Transverse colon (tissue), 4 donors: ENCODE measurements around the gene FGFR2. TPM values are rescaled to one million over a fixed set of nuclear protein-coding genes. Genes with fewer than 3 reads are reported as not detected.

Experiments used
- DNase-seq: peaks from one replicate; pipeline ENCODE4 v3.0.0-alpha.2; 2019
- H3K27ac ChIP-seq, 4 donors: fragments of 200-600 bp; sonication (generic); 2 replicates each; pipeline ENCODE4 v1.5.1; 2016 to 2018; ENCODE audit warnings: inconsistent platforms in 4 of 4
- H3K27me3 ChIP-seq: fragments of 200-600 bp; sonication (generic); 2 replicates; pipeline ENCODE4 v1.5.1; 2017; ENCODE audit warnings: inconsistent platforms
- H3K36me3 ChIP-seq, 4 donors: fragments of 200-600 bp; sonication (generic); 2 replicates each; pipeline ENCODE4 v1.5.1; 2017 to 2019; ENCODE audit warnings: inconsistent platforms in 4 of 4
- H3K4me1 ChIP-seq, 4 donors: fragments of 200-600 bp; sonication (generic); 2 replicates each; pipeline ENCODE4 v1.5.1; 2017 to 2020; ENCODE audit warnings: inconsistent platforms in 4 of 4
- H3K4me3 ChIP-seq, 4 donors: fragments of 200-600 bp; sonication (generic); 1 replicate in 1 of 4; 2 replicates in 3 of 4; pipeline versions ENCODE4 v1.5.1 to v1.6.1; 2017 to 2019; ENCODE audit warnings: inconsistent platforms in 4 of 4
- H3K9me3 ChIP-seq, 2 donors: fragments of 200-600 bp; sonication (generic); 2 replicates each; pipeline ENCODE4 v1.5.1; 2017 to 2019; ENCODE audit warnings: inconsistent platforms in 2 of 2
- CTCF ChIP-seq, 5 experiments: fragments of 200-600 bp in 3 of 5; fragments of 450-650 bp in 2 of 5; sonication (generic) in 3 of 5; IDR thresholded peaks; 1 replicate in 2 of 5; 2 replicates in 3 of 5; pipeline ENCODE4 v1.5.1; 2016 to 2017; ENCODE audit warnings: antibody characterized with exemption in 5 of 5, inconsistent platforms in 3 of 5, mild to moderate bottlenecking in 2 of 5, moderate library complexity in 1 of 5
- EP300 ChIP-seq: sonication (generic); formaldehyde crosslinking; IDR thresholded peaks from one replicate; pipeline ENCODE4 v1.6.1; 2017; ENCODE audit warnings: antibody characterized with exemption, low read depth
- POLR2A ChIP-seq: fragments of 450-650 bp; IDR thresholded peaks from one replicate; pipeline ENCODE4 v1.6.1; 2016; ENCODE audit warnings: antibody characterized with exemption, mild to moderate bottlenecking, moderate library complexity
- POLR2AphosphoS5 ChIP-seq, 3 donors: sonication (generic); formaldehyde crosslinking; IDR thresholded peaks; one replicate each; pipeline ENCODE4 v1.6.1; 2016; ENCODE audit warnings: antibody characterized with exemption in 3 of 3
- WGBS, 2 donors: methylation state at CpG; one replicate each; pipeline ENCODE4 v1.1.5; 2018; ENCODE audit warnings: low coverage in 1 of 2; 5-methylcytosine and 5-hydroxymethylcytosine counted together
- in situ Hi-C, 4 donors: fragments of 200-750 bp; cut with MboI; loops; one replicate each; pipeline versions ENCODE4 v1.15.0 to v1.15.1; 2017; ENCODE audit warnings: low sequenced_read_pairs in 3 of 4, low pct_ligation_motif_present in 1 of 4, low pct_unique_long_range_greater_than_20kb in 1 of 4
- intact Hi-C: fragments of 100-400 bp; cut with DNase I; formaldehyde crosslinking; loops from one replicate; pipeline ENCODE4 v1.15.1; 2023; ENCODE audit warnings: low total_unique reads
- total RNA-seq, 4 donors: library from RNA; depleted of rRNA; stranded (reverse); fragments of >200 nt; gene quantifications; one replicate each; pipeline ENCODE4 v1.1.0, GENCODE V29; 2016

FGFR2 gene
- total RNA-seq, 4 donors from 2014 or later: 30.3 to 114 (median 87.9) TPM

- intact Hi-C loops: no loop called here
- no peaks in the 10 kb centered on the region for H3K9me3 ChIP-seq
- H3K27ac ChIP-seq: no peak overlapping the region
- H3K4me3 ChIP-seq: no peak overlapping the region
- WGBS, 2 donors: 85% methylated on average over 2 of the region's 2 CpGs; no CpG with 5 or more reads in 1 of the 2 donors
- TF ChIP-seq POLR2A: no peak
- no peak for TF ChIP-seq CTCF (IDR thresholded peaks at IDR 0.05)
- TF ChIP-seq POLR2AphosphoS5 (IDR thresholded peaks at IDR 0.05): no peak
- TF ChIP-seq EP300: no peak
- no peak for DNase-seq
- H3K4me1 ChIP-seq: peaks cover 5 to 36% (median 21%) of the 10 kb centered on the region in 4 donors
- no peaks in the 10 kb centered on the region for H3K36me3 ChIP-seq
- no peaks in the 10 kb centered on the region for H3K27me3 ChIP-seq
- in situ Hi-C loops: no loop called here
These were observed 30.0 kb downstream of the FGFR2 start for GRCh38 chr10:121568275-121568674.

GRCh38 chr10:121567569-121567968, 30.7 kb downstream of the FGFR2 start:
- intact Hi-C loops (no loop called here), in situ Hi-C loops (no loop called here)
- peaks cover 5 to 29% (median 16%) of the 10 kb centered on the region in 4 donors for H3K4me1 ChIP-seq
- H3K4me3 ChIP-seq: no peak overlapping the region
- TF ChIP-seq CTCF (IDR thresholded peaks at IDR 0.05): no peak
- peaks cover 0 to 4% (median 0%) of the 10 kb centered on the region in 4 donors for H3K36me3 ChIP-seq
- WGBS, 2 donors: 59 to 100% methylated on average over 1 to 8 of the region's 8 CpGs
- DNase-seq: peak; percentile 18
- no peaks in the 10 kb centered on the region for H3K9me3 ChIP-seq
- no peak overlapping the region for H3K27ac ChIP-seq
- no peaks in the 10 kb centered on the region for H3K27me3 ChIP-seq

- no peak for DNase-seq
- Histone ChIP-seq H3K36me3 (peaks cover 0 to 4% (median 0%) of the 10 kb centered on the region in 4 donors), H3K4me1 (peaks cover 5 to 21% (median 12%) of the 10 kb centered on the region in 4 donors), H3K4me3 (no peak overlapping the region), H3K27me3 (no peaks in the 10 kb centered on the region), H3K27ac (no peak overlapping the region), H3K9me3 (no peaks in the 10 kb centered on the region)
- in situ Hi-C loops (no loop called here), intact Hi-C loops (no loop called here)
- 85 to 100% methylated on average over 2 to 6 of the region's 6 CpGs for WGBS, 2 donors
- TF ChIP-seq EP300: no peak
- TF ChIP-seq POLR2A: no peak
- TF ChIP-seq CTCF (IDR thresholded peaks at IDR 0.05): no peak
- TF ChIP-seq POLR2AphosphoS5 (IDR thresholded peaks at IDR 0.05): no peak
These were observed 31.5 kb downstream of the FGFR2 start for GRCh38 chr10:121566755-121567154.

- H3K9me3 ChIP-seq: no peaks in the 10 kb centered on the region
- H3K27me3 ChIP-seq: no peaks in the 10 kb centered on the region
- peaks cover 6 to 22% (median 7%) of the 10 kb centered on the region in 4 donors for H3K4me1 ChIP-seq
- intact Hi-C loops: no loop called here
- DNase-seq: no peak
- H3K27ac ChIP-seq: no peak overlapping the region
- no peak overlapping the region for H3K4me3 ChIP-seq
- H3K36me3 ChIP-seq: peaks cover 0 to 4% (median 0%) of the 10 kb centered on the region in 4 donors
- in situ Hi-C loops: no loop called here
- WGBS, 2 donors: 74 to 75% methylated on average over 4 to 11 of the region's 11 CpGs
- TF ChIP-seq POLR2A (no peak), POLR2AphosphoS5 (IDR thresholded peaks at IDR 0.05) (no peak), CTCF (IDR thresholded peaks at IDR 0.05) (no peak), EP300 (no peak)
These were observed 38.8 kb downstream of the FGFR2 start for GRCh38 chr10:121559326-121560026.
